HG03575 (cell line): ENCODE results near the gene MAPK8IP2.

Source experiments
- ATAC-seq: cut with Tn5 transposase; IDR thresholded peaks from one replicate; pipeline ENCODE4 v1.9.1; 2021; ENCODE audit not compliant: unreplicated experiment, insufficient number of reproducible peaks, low FRiP score; ENCODE audit errors: extremely low read depth

MAPK8IP2 gene

GRCh38 chr22:50600538-50600937 is at the start of gene MAPK8IP2:
Gene MAPK8IP2 (plus strand): TSS chr22:50600793. CDS start chr22:50600819, 26 bp downstream.
- ATAC-seq: no peak

DNA sequence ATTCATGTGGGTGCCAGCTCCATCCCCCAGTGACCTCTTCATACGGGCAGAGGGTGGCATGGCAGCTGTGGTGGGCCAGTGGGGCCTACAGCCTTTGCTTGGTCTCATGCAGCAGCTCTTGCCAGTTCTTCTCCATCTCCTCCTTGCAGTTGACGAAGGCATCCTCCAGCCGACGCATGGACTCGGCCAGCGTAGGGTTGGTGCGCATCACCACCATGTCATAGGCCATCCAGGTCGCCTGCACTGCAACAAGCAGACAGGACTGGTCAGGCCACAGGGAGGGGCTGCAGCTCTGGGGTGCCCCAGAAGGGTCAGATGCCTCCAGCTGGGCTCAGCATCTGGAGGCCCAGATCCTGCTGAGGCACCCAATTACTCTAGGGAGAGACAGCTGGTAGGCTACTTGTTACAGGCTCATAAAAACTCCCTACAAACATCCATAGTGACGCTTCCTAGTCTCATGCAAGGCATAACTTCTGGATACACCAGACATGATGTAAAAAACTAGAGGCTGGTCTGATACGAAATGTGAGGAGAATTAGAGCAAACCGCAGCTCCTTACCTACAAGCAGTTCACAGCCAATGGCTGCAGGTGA is 49.3 kb upstream of the MAPK8IP2 start:
- no peak for ATAC-seq

DNA sequence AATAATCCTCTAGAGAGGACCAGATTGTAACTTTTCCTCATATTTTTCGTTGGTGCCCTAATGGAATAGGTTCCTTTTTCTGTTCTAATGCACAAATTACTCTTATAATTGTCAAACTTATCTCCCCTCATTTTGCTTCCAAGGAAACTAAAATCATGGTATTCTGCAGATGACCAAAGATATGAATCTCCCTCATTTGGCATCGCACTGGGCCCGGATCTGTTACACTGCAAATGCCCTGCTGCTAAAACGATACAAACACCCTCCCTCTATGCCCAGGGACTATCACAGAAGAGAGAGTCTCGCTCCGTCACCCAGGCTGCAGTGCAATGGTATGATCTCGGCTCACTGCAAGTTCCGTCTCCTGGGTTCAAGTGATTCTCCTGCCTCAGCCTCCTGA is 47.3 kb upstream of the MAPK8IP2 start:
- no peak for ATAC-seq

DNA sequence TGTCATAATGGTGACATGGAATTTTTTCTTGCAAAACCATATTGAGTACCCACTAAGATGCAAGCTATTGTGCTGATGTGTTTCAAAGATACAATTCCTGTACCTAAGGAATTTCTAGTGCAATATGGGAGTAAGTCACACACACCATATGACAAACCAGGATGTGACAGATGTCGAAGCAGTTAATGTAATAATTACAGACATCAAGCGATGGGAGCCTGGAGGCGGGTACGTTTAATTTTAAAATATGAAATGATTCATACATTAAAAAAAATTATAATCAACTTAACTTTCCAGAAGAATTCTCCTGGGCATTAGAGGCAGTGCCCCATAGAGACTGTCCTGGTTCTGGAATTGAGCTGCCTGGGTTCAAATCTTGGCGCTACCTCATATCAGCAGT is 43.9 kb upstream of the MAPK8IP2 start:
- no peak for ATAC-seq

GRCh38 chr22:50560034-50560433 is 40.6 kb upstream of the MAPK8IP2 start:
- ATAC-seq: no peak

- ATAC-seq: no peak
Measured at GRCh38 chr22:50561401-50562358, 38.9 kb upstream of the MAPK8IP2 start.

DNA sequence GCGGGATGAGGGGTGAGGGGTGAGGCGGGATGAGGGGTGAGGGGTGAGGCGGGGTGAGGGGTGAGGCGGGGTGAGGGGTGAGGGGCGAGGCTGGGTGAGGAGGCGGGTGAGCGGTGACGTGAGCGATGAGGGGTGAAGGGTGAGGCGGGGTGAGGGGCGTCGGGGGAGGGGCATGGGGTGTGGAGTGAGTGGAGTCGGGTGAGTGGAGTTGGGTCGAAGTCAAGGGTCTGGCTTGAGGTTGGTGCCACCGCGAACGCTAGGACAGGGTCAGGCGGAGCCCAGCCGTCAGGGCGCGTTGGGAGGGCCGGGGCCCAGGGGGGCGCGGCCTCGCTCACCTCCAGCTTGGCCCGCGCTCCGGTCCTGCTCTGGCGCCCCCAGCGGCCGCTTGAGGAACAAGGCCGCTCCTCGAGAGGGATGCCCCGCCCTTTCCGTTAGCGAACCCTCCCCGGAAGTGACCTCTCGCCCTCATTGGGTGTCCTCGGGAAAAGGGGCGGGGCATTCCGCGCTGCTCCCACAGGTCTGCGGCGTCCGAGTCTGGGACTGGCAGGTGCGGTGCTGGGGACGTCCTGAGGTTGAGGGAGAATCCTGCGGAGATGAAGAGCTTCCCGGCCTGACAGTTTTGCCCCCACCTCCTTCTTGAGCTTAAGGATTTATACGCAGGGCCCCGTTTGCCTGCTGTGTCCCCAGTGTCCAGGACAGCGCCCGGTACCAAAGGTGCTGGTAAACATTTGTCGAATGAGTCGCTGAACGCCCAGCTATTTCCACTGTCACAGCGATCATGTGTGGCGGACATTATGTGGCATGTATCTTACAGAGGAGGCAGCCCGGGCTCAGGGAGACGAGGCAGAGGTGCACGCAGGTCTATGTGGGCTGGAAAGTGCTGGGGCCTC is 37.8 kb upstream of the MAPK8IP2 start, which contains the start of gene SYCE3:
SYCE3 (minus strand) TSS at position 397 of the 890 bp plus-strand sequence. CDS start 6,514 bp downstream, outside the sequence.
- no peak for ATAC-seq

DNA sequence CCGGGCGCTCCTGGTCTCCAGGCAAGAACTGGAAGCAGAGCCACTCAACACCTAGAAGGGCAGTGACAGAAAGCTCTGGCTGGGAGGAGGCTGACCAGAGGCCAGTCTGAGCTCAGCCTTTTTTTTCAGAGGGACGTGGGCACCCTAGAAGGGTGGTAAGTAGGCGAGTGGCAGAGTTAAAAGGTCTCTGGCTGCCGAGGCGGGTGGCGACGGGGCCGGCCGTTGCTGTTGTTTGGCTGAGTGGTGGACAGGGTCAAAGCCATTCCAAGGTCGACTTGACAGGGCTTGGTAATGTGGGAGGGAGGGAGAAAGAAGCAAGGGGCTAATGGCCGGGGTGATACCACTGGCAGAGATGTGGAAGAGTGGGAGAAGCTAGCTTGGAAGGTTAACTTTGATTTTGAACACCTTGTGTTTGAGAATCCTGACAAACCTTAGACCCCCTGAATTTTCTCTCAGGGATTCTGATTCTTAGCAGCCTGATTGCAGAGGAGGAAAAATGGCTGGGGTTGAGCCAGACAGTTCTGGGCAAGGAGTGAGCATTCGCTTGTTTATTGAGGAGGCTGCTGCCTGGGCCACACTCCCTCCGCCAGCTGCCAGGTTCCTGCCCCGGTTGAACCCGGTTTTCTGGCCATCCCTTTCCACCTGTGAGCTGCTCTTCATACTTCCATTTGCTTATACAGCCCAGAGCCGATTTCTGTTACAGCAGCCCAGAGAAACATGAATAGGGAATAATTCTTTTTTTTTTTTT is 37.0 kb upstream of the MAPK8IP2 start:
- ATAC-seq: no peak

GRCh38 chr22:50564289-50564688 is 36.3 kb upstream of the MAPK8IP2 start:
- ATAC-seq: no peak

- ATAC-seq: no peak
Measured at GRCh38 chr22:50567721-50568252, 32.8 kb upstream of the MAPK8IP2 start.

- ATAC-seq: no peak
Measured at GRCh38 chr22:50568626-50569025, 32.0 kb upstream of the MAPK8IP2 start.

- ATAC-seq: no peak
Measured at GRCh38 chr22:50569041-50569459, 31.5 kb upstream of the MAPK8IP2 start.

DNA sequence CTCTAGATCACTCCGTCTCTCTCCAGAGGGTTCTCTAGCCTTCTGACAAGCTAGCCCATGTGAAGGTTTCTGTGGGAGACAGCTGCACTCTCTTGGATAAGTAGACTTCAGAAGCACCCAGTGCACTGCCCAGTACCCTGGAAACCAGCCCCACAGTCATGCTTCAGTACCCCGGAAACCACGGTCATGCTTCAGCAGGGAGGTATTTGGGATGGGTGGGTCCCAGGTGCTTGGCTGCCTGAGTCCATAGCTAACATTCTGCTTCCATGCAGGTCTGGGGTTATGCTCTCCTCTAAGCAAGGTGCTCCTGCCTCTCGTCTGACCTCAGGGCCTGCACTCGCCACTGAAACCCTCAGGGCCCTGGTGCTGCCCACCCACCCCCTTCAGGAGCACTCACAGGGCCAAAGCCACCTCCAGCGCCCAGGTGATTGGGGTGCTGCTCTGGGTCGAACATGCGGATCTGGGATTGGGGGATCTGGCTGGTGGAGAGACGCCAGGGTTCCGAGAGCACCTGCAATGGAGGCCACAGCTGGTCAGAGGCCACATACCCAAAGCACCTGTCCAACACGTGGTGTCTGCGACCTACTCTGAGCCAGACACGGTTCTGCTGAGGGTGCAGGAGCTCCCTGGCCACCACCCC is 30.6 kb upstream of the MAPK8IP2 start:
- ATAC-seq: no peak

DNA sequence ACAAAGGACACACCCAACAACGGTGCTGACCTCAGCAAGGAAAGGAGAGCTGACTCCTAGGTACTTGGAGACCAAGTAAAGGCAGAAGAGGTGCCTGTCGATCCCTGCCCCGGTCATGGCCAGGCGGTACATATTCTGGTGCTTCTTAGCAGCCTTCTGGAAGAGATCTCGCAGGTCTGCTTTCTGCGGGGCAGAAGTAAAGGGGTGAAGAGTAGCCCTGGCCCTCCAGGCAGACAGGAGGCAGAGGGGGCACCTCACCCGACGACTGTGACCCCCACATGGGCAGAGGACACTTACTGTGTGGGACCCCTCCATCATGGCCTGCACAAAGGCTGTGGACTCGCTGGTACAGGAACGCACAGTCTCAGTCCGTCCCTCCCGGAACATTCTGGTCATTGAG is 29.7 kb upstream of the MAPK8IP2 start:
- ATAC-seq: no peak

DNA sequence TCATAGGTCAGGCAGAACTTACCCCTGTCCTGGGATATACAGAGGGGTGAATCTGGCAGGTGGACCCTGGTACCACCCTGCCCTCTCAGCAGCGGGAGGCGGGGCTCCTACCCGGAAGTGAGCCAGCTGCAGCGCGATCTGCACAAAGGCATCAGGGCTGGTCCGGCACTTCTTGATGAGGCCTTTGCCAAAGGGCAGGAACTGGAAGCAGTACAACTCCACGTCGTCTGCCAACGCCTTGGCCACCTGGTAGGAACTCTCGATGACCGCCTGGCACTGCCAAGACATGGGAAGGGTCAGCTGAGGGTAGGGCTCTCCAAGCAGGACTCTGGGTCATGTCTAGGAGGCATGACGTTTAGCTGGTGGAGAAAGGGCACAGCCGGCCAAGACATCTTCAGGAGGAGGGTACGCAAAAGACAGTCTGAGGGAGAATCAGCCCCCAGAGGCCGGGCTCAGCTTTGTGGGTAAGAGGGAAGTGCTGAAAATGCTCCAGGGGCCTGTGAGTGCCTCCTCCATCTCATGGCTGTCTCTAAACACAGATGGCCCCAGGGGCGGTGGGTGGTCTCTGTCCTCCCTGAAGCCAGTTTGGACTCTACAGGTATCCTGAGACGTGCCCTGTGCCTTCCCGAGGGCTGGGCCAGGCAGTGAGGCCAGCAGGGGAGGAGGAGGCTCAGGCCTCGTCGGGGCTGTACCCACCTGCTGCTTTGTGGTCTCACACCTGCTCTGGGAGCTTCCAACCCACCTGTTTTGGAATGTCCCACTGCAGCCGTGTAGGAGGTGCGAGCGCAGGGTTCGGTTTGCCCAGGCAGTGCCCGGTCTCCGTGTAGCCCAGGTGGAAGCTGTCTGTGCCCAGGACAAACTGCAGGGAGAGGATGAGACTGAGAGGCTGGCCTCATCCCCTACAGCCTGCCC is 29.1 kb upstream of the MAPK8IP2 start:
- no peak for ATAC-seq

DNA sequence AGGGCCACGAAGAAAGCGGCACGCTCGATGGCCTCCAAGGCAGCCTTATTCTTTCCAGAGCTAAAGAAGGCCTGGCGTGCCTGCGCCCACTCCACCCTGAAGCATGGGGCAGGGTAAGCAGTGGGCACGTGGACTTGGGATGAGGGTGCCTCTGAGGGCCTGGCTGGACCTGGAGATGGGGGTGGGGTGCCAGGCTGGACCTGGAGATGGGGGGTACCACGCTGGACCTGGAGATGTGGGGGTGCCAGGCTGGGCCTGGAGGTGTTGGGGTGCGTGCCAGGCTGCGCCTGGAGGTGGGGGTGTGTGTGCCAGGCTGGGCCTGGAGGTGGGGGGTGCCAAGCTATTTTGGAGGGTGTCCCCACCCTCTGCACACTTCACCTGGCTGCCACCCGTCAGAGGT is 27.6 kb upstream of the MAPK8IP2 start:
- no peak for ATAC-seq
